Ramos (cell line): ENCODE data around the gene CD82.

ENCODE experiments used
- in situ Hi-C: fragments of 300-500 bp; cut with MboI; formaldehyde crosslinking; loops from one replicate; pipeline ENCODE4 v1.14.3; 2022; ENCODE audit warnings: low sequenced_read_pairs; ENCODE audit not compliant: unreplicated experiment

Gene CD82

GRCh38 chr11:44624761-44625221 is 59.3 kb downstream of the CD82 start:
- in situ Hi-C loops: loop anchor here (10.0 kb wide), 1 partner anchor 290 kb away; no protein-coding TSS in a partner anchor

DNA sequence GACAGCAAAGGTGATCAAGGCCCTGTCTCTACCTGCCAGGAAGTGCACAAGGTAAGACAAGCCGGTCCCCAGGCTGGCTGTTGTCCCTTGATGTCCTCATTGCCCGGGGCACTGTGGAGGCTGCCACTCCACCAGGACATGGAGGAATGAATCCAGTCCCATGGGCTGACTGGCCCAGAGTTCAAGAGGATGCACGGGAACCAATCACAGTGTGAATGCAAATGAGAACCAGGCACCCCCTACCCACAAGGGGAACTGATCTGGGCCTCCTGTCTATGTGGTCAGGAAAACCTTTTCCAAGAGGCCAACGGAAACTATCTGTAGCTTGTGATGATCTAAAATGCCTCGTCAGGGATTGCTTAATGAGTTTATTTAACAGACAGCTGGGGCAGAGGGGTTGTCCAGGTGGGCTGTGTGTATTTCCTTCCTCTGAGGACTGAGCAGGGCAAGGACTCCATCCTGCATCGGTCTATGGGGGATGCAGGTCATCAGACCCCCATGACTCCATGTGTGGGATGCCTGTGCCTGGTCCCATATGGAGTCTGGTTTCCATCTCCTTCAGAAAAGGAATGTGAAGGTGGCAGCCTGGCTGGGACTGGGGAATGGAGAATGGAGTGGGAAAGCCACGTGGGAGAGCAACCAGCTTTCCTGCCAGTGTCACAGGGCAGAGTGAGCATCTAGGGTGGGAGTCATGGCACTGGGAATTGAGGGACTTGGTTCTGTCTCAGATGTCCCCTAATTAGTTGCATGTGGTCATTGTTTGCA is 60.5 kb downstream of the CD82 start:
- in situ Hi-C loops: loop anchor here (10.0 kb wide), 1 partner anchor 289 kb away; no protein-coding TSS in a partner anchor

GRCh38 chr11:44626645-44627044 is 61.2 kb downstream of the CD82 start:
- in situ Hi-C loops: loop anchor here (10.0 kb wide), 1 partner anchor 288 kb away; no protein-coding TSS in a partner anchor

- in situ Hi-C loops: loop anchor here (10.0 kb wide), 1 partner anchor 288 kb away; no protein-coding TSS in a partner anchor
Observed at GRCh38 chr11:44627165-44627789, 61.8 kb downstream of the CD82 start.

DNA sequence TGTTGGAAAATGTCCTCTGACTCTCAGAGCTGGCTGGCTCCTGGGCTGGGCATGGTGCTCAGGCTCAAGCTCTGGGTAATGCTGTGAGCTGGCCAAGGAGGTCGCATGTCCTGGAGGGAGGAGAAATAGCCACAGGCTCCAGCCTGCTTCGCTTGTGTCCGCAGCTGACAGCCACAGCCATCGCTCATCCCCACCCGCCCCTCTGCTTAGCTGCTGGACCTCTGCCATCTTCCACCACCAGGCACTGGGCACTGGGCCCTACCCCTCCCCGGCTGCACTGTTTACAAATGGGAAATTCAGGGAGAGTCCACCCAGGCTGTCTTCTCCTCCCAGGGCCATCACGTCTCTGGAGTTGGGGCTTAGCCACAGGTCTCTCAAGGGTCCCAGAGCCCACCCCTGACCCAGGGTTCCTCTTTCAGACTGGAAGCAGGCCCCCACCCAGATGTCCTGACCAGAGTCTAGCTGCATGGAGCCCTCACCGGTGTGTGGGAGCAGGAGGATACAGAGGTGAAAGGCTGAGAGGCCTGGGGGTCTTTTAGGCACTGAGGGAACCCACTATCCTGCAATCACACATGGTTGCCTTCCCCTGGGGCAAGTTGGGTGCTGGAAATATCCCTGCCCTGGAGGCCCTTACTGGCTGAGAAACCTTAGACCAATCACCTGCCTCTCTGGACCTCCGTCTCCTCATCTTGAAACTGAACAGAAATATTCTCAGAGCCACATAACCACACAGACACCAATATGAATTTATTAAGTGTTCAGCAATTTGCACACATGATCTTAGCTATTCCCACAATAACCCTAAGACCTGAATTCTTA is 62.7 kb downstream of the CD82 start:
- in situ Hi-C loops: loop anchor here (10.0 kb wide), 1 partner anchor 287 kb away; no protein-coding TSS in a partner anchor

GRCh38 chr11:44628730-44629700 is 63.6 kb downstream of the CD82 start:
- in situ Hi-C loops: loop anchor here (10.0 kb wide), 1 partner anchor 286 kb away; no protein-coding TSS in a partner anchor

DNA sequence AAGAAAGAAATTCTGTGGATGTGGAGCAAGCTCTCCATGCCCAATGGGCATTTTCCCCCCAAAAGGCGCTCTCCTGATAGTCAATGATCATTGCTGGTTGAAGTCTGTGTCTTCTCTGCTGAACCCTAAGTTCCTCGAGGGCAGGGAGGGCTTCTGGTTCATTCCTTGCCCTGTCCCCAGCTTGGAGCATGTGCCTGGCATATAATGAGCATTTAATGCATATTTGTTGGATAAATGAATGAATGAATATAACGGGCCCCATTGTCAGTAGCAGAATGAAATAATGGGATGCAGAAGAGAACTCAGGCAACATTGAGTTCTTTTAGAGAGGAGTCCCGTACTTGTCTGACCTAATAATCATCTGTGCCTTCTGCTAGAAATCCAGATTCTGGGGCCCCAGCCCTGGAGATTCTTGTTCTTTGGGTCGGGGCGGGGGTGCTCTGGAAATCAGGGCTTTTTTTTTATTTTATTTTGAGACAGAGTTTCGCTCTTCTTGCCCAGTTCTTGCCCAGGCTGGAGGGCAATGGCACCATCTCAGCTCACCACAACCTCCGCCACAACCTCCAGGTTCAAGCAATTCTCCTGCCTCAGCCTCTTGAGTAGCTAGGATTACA is 64.4 kb downstream of the CD82 start:
- in situ Hi-C loops: loop anchor here (10.0 kb wide), 1 partner anchor 285 kb away; no protein-coding TSS in a partner anchor

GRCh38 chr11:44630511-44631210 is 65.2 kb downstream of the CD82 start:
- in situ Hi-C loops: no loop called here

GRCh38 chr11:44631831-44632230 is 66.4 kb downstream of the CD82 start:
- in situ Hi-C loops: no loop called here

DNA sequence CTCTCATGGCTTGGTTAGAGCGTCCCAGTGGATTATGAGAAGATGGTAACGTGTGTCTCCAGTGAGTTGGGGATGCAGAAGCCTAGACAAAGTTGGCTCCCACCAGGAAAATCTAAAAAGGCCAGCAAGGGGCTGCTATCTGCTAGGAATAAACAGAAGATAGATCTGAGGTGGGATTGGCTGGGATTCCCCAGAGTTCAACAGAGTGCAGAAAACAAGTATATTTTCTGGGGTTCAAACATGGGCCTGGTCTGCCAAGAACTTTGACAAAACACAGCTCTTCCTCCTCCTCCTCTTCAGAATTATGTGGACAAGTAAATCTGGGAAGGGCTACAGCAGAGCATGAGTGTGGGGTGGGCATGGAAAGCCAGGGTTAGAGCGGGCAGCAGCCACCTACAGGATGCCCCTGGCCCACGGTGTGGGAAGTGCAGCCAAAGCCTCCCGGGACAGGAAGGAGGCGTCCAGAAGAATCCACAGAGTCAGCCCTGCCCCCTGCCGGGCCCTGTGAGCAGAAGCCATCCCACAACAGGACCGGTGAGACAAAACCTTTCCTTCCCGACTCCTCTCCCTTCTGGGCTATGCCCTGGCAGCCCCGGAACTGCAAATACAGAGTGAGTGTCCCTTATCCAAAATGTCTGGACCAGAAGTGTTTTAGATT is 67.1 kb downstream of the CD82 start:
- in situ Hi-C loops: no loop called here

GRCh38 chr11:44633641-44634040 is 68.2 kb downstream of the CD82 start:
- in situ Hi-C loops: no loop called here

GRCh38 chr11:44634401-44635281 is 69.2 kb downstream of the CD82 start:
- in situ Hi-C loops: no loop called here

- in situ Hi-C loops: no loop called here
Observed at GRCh38 chr11:44637487-44637886, 72.0 kb downstream of the CD82 start.

DNA sequence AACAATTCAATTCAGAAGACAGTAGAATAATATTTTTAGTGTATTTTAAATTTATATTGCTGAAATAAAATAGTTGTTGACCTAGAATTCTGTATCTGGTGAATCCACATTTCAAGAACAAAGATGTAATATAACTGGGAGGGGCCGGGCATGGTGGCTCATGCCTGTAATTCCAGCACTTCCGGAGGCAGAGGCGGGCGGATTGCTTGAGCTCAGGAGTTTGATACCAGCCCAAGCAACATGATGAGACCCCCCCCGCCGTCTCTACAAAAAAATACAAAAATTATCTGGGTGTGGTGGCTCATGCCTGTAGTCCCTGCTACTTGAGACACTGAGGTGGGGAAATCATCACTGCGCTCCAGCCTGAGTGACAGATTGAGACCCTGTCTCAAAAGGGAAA is 72.6 kb downstream of the CD82 start:
- in situ Hi-C loops: no loop called here

DNA sequence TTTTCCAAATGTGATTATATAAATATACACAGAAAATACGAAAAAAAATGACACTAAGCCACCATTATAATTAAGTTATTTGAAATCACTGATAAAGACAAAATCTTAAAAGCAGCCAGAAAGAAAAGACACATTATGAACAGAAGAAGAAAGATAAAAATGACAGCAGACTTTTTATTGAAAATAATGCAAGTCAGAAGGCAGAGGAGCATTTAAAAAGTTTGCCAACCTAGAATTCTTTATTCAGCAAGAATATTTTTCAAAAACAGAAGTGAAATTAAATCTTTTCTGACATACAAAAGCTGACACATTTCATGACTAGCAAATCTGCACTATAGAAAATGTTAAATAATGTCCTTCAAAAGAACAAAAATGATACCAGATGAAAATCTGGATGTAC is 77.8 kb downstream of the CD82 start:
- in situ Hi-C loops: no loop called here

GRCh38 chr11:44645827-44646226 is 80.4 kb downstream of the CD82 start:
- in situ Hi-C loops: no loop called here
